ENCODE measurements around the gene ATG13. TPM values are rescaled to one million over a fixed set of nuclear protein-coding genes. Genes with fewer than 3 reads are reported as not detected.

Gene ATG13
- 45.1 and 49.0 TPM in 2 replicates for total RNA-seq

DNA sequence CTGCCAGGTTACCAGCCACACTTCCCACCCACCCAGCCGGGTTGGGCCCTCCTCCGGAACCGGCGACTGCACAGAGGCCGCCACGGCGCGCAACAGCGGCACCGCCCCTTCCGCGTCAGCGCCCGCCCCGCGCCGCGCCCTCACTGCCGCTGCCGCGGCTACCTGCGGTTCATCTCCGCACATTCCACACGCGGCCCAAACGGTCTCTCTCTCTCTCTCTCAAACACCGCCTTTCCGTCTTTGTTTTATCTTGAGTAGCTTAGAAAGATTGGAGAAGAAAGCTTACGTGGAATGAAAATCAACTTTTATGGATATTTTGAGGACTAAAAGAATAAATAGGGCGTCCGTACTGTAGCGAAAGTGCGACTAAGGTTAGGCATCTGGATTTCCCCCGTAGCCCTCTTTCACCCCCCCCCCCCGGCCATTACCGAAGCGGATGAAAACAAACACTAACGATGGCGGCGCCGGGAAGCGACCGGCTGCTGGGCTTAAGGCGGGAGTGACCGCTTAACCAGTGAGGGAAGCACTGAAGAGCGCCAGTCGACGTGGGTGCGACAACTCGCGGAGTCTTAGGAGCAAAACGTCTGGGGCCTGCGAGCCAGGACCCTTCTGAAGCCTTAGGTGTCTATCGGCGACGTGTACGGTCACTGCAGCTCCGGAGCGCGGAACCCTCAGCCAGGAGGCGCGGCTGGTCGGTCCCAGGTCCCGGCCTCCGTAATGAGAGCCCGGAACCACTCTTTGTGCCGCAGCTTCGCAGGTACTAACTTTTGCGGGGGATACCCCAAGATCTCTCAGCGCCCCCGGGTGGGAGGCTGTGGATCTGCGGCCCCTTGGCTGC lies at the start of gene ATG13, which contains the start of gene HARBI1:
ATG13 (plus strand) TSS at position 420 of the 838 bp plus-strand sequence. CDS start 26,739 bp downstream, outside the sequence.
HARBI1 (minus strand) TSS at position 94 of the 838 bp plus-strand sequence. CDS start 990 bp downstream, outside the sequence.

DNA sequence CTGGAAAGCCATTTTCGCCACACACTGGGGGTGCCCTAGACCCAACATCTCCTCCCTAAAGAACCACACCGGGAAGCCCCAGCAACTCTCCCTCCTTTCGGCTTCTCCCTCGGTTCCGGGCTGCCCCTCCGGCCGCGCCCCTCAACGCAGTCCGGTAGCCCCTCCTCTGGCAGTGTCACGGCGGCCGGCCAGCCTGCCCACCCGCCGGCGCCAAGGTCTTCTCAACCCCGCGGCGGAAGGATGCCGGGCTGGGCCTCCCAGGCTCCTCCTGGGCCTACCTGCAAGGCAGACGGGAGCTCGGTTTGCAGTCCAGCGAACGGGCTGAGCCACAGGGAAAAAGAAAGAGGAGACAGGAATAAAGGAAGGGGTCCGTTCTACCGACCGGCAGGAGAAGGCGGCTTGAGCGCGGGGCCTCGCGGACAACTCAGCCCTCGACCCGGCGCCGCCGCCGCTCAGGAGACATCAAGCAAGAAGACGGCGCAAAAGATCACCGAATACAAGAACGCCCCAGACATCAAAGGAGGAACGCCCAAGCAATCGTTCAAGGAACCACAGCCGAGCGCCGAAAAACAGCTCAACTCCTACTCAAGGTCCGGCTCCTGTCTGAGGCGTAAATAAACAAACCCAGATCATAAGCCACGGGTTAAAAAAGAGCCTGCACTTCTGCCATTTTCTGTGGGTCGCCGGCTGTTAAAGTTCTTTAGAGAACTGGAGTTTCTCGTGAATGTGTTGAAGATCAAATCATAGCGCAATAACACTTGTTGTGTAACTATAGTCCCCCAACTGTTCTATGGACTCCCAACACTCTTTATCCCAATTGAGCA lies 23.6 kb upstream of the ATG13 start, which contains the start of gene AMBRA1:
AMBRA1 (minus strand) TSS at position 474 of the 824 bp plus-strand sequence. CDS start 45,643 bp downstream, outside the sequence.

DNA sequence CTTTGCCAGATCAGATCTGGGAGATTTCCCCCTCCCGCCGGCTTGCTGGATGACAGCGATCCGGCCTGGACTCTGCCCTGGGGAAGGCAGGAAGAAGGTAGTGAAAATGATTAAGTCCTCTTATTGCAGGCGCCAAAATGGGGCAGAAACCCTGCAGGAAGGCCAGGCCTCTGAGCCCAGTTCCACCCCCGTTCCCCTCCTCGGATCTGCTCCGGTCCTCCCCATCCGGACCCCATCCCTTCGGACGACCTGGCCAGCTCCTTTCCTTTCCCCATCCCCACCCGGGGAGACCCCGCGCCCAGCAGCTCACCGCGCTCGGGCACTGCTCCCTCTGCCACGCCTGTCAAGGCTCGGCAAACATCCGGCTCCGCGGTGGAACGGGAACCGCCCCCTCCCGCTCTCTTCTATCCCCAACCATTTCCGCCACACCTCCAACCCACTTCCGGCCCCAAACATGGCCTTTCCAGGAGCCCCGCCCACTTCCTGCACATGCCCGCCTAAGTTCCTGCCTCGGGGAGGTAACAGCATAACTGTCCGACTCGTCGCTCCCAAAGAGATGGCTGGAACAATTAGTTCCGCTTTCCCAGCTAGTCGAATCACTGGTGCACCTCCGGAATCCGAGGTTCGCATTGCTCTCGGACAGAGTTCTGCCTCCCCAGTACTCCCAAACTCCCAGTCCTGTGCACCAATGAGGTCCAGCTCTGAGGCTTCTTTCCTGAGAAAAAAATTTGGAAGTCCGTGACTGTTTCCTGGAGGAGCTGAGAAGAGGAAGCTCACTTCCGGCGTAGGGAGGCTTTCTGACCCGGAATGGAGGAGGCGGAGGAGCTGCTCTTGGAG lies 83.1 kb downstream of the ATG13 start, which contains the start of the genes ARHGAP1 and ZNF408:
ARHGAP1 (minus strand) TSS at position 379 of the 837 bp plus-strand sequence. CDS start 4,512 bp downstream, outside the sequence.
ZNF408 (plus strand) TSS at position 791 of the 837 bp plus-strand sequence; CDS start at position 808, 17 bp downstream.

DNA sequence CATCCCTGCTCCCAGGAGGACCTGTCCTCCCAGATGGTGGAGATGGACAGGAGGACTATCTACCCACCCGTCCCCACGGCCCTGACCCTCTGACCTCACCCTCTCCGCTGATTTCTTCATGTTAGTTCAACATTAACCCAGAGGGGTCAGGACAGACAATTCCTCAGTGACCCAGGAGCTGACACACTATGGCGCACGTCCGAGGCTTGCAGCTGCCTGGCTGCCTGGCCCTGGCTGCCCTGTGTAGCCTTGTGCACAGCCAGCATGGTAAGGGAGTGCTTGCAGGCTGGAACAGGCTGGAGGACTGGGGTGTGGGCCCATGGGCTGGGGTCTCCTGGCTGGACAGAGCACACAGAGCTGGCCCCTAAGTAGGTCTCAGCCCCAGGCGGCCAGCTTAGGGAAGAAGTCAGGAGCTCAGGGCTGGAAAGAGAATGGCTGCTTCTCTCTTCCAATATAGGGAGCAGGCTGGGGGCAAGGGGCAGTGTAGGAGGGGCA lies 101.7 kb downstream of the ATG13 start, which contains the start of gene F2:
F2 (plus strand) TSS at position 166 of the 495 bp plus-strand sequence; CDS start at position 189, 23 bp downstream.

Other genes starting within 250 kb of the ATG13 start
- gene MDK, start 235.9 kb upstream of the ATG13 start, total RNA-seq: 78.1 and 82.5 TPM in 2 replicates
- under 0.01 and 0.30 TPM in 2 replicates for gene CHRM4, start 225.8 kb upstream of the ATG13 start, total RNA-seq
- gene AMBRA1, start 23.5 kb upstream of the ATG13 start, total RNA-seq: 16.9 and 17.5 TPM in 2 replicates
- 3.9 and 4.1 TPM in 2 replicates for gene HARBI1, start 326 bp upstream of the ATG13 start, total RNA-seq
- 14.9 and 17.3 TPM in 2 replicates for gene ARHGAP1, start 83.1 kb downstream of the ATG13 start, total RNA-seq
- 4.4 and 7.8 TPM in 2 replicates for gene ZNF408, start 83.5 kb downstream of the ATG13 start, total RNA-seq
- gene F2, start 101.7 kb downstream of the ATG13 start, total RNA-seq: not detected in 2 replicates
- gene CKAP5, start 228.7 kb downstream of the ATG13 start, total RNA-seq: 65.3 and 74.0 TPM in 2 replicates

All from epithelial cell of umbilical artery (primary cell).